ENCODE measurements around the gene WHAMM.
A peak's percentile ranks its signal among the peaks of the same experiment; 100 is the strongest.
"Not testable (repeated sequence)": the region's sequence is repeated elsewhere in the genome, so short reads cannot be mapped to it uniquely, and the experiment has no call there.

Gene WHAMM

GRCh38 chr15:82809308-82810060 is at the start of gene WHAMM:
WHAMM (plus strand) TSS chr15:82809628; CDS start chr15:82809727, 99 bp downstream.
- DNase-seq (ENCODE audit: low read depth, low spot score): peak; percentile 99

GRCh38 chr15:82763361-82764116 is 45.9 kb upstream of the WHAMM start:
- no peak for DNase-seq (ENCODE audit: low read depth, low spot score)

GRCh38 chr15:82764117-82764490 is 45.3 kb upstream of the WHAMM start:
- no peak for DNase-seq (ENCODE audit: low read depth, low spot score)

GRCh38 chr15:82764740-82765139 is 44.7 kb upstream of the WHAMM start:
- no peak for DNase-seq (ENCODE audit: low read depth, low spot score)

DNA sequence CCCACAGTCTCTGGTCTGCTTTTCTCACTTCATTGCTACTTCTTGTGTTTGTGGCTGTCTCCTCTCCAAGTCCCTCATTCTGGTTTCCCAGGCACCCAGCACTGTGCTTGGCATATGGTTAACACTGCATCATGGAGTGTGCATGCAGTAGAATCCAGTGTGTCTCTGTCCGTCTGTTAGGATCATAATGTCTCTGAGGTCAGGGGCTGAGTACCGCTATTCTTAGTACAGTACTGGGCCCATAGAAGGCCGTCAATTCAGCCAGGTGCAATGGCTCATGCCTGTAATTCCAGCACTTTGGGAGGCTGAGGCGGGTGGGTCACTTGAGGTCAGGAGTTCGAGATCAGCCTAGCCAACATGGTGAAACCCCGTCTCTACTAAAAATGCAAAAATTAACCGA is 43.2 kb upstream of the WHAMM start:
- not testable (repeated sequence) for DNase-seq (ENCODE audit: low read depth, low spot score)

DNA sequence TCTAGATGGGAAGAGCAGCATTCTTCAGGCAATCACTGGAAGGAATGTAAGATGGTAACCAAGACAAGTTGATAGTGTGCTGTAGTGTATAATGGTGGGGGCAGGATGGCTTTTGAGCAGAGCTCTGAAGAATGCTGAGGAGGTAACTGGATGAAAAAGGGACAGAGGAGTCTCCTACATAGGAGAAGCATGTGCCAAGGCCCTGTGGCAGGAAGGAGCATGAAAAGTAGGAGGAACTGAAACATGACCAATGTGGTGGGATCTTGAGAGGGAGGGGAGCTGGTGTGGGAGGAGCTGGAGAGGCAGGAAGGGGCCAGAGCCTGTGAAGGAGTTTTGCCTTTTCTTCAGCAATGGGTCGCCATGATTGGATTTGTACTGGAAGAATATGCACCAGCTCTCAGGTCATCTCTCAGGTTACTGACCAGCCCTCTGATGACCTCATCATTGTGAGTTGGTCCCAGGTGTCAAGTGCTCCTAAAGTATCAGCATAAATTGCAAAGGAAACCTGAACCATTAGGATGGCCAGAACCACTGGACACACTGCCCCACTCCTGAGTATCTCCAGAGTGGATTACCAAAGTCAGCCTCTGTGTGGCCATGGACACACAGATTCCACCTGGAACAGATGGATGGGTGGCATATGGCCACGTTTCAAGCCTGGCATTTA is 42.1 kb upstream of the WHAMM start:
- no peak for DNase-seq (ENCODE audit: low read depth, low spot score)

DNA sequence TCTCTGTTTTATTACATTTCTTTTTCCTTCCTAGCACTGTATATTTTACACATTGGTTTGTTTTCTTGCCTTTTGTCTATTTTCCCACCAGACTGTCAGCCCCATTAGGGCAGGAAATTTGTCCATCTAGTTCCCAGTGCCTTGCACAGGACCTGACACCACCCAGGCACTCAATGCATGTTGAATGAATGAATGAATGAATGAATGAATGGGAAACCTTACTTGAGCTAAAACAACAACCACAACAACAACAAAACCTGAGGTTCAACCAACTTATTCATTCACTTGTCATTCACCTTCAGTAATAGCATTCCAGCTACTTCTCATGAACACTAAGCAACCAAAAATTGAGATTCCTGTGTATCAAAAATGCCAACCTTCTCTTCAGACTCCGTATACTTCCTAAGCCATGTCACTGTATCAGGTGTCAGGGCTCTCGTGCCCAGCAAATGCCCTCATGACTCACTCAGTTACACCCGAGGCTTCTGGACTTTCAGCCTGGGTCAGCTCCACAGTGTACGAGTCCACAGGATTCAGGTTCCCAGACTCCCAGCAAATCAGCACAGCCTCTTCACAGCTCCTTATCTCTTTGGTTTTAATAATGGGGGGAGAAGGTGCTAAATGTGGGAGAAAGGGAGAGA is 40.9 kb upstream of the WHAMM start:
- peak; percentile 58 for DNase-seq (ENCODE audit: low read depth, low spot score)

DNA sequence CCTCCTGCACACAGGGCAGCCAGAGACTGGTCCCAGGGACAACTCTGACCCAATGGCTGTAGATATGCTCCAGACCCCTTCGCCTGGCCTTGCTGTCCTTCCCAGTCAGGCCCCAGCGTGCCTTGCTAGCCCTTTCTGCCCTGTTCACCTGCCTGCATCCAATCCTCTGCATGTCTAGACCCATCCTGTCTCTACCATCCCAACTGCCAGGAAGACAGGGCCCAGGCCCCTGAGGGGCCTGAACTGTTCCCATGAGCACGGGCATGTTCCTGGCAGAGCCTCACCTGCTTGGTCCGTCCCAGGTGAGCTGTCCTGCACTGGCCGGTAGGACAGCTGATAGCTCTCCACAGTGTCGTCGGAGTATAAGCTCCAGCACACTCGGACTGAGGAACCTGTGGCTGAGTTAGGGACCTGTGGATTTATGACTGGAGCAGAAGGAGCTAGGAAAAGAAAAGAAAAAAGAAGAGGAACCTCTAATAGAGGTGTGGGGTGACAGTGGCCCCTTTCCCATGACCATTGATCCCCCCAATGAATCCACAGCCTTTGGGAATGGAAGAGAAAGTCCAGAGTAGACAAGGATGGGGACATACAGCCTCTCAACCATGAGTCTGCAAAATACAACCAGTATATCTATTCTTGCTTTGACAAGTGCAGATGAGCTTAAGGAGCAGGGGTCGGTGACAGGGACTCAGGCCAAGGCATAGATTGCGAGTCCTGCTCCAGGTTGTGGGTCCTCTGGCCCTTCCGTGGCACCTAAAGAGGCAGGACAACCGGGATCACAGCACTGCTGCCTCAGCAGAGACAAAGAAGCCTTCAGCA is 37.4 kb upstream of the WHAMM start:
- no peak for DNase-seq (ENCODE audit: low read depth, low spot score)

DNA sequence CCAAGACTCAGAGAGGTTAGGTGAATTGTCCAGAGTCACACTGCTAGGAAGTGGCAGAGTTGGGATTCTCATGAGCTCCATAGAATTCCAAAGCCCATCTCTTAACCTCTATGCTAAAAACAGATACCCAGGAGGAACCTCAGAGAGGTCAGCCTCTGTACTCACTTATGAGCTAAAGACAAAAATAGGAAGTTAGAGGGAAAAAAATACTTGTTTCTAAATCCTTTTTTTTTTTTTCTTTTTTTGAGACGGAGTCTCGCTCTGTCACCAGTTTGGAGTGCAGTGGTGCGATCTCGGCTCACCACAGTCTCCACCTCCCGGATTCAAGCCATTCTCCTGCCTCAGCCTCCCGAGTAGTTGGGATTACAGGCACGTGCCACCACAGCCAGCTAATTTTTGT is 34.9 kb upstream of the WHAMM start:
- no peak for DNase-seq (ENCODE audit: low read depth, low spot score)

DNA sequence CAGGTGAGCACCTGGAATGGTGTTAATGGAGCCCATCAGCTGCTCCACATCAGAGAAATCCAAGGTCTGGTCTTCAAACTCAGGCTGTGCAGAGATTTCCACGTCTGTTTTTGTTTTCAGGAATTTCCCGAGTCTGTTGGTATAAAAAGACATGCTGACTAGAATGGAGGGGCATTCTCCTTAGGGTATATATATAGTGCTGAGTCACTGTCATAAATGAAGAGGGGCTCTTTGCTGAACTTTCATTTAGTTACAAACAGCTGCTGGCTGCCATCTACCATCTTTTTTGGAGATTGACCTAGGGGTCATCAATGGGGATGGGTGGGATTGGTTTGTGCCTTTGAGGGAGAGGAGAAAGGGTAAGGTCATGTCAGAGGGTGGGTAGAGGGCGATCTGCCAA is 30.7 kb upstream of the WHAMM start:
- DNase-seq (ENCODE audit: low read depth, low spot score): no peak

DNA sequence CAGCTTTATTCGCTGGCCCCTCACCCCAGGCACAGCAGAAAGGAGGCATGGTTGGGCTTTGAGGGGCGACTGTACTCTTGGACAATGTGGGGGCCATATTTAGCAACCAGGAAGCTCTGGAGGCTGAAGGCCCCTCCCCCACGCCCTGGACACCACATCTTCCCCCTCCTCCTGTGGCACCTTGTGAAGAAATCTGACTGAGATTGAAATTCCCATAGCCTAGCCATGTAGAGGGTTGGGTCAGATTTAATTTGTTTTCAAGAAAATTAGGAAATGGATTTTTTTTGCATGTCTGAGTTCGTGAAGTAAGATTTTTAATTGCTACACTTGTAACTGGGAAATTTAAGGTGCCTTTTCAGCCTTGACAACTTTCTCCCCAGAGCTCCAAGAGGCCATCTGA is 28.1 kb upstream of the WHAMM start:
- DNase-seq (ENCODE audit: low read depth, low spot score): no peak

DNA sequence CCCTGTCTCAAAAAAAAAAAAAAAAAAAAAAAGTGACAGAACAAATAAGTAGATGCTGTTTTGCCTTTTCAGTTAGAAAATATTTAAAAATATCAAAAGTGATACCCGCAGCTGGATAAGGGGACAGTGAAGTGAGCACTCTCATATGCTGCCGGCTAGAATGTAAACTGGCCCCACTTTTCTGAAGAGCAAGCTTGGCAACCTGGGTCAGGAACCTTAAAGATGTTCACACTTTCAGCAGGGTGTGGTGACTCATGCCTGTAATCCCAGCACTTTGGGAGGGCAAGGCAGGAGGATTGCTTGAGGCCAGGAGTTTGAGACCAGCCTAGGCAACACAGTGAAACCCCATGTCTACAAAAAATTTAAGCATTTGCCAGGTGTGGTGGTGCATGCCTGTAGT is 20.9 kb upstream of the WHAMM start:
- DNase-seq (ENCODE audit: low read depth, low spot score): no peak

DNA sequence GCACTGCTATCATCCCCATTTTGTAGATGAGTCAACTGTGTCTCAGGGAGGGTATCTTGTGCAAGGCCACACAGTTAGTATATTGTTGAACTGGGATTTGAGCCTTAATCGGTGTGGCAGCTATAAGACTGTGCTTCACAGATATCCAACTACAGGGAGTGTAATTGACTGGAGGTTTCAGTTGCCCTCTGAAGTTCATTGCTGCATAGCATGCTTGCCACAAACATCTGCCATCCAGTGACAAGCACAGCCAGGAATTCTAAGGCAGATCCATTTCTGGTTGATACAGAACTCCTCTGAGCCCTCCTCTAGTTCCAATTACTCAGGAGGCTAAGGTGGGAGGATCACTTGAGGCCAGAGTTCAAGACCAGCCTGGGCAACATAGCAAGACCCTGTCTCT is 19.9 kb upstream of the WHAMM start:
- peak; percentile 18 for DNase-seq (ENCODE audit: low read depth, low spot score)

- no peak for DNase-seq (ENCODE audit: low read depth, low spot score)
Measured at GRCh38 chr15:82790321-82790720, 19.1 kb upstream of the WHAMM start.

- DNase-seq (ENCODE audit: low read depth, low spot score): no peak
Measured at GRCh38 chr15:82792068-82792467, 17.4 kb upstream of the WHAMM start.

- DNase-seq (ENCODE audit: low read depth, low spot score): no peak
Measured at GRCh38 chr15:82793737-82794136, 15.7 kb upstream of the WHAMM start.

- no peak for DNase-seq (ENCODE audit: low read depth, low spot score)
Measured at GRCh38 chr15:82798104-82798503, 11.3 kb upstream of the WHAMM start.

- DNase-seq (ENCODE audit: low read depth, low spot score): no peak
Measured at GRCh38 chr15:82798531-82799166, 10.8 kb upstream of the WHAMM start.

- no peak for DNase-seq (ENCODE audit: low read depth, low spot score)
Measured at GRCh38 chr15:82799183-82799841, 10.1 kb upstream of the WHAMM start.

- no peak for DNase-seq (ENCODE audit: low read depth, low spot score)
Measured at GRCh38 chr15:82802497-82802896, 6.9 kb upstream of the WHAMM start.
